Endothelial cell of umbilical vein (primary cell): ENCODE results near the gene TDRD7.

Experiments used
- EZH2 ChIP-seq: IDR thresholded peaks from 2 replicates; pipeline ENCODE4 v1.6.1; 2012; ENCODE audit warnings: borderline replicate concordance, low read depth, mild to moderate bottlenecking, moderate library complexity, low read length, inconsistent platforms; ENCODE audit not compliant: severe bottlenecking
- TF ChIP-seq, protein P1 (sequence below), 2 donors: IDR thresholded peaks; 1 replicate in 1 of 2; 2 replicates in 1 of 2; pipeline ENCODE4 v1.5.1; 2011; ENCODE audit warnings: low read length in 2 of 2, mild to moderate bottlenecking in 2 of 2, moderate library complexity in 2 of 2, control low read depth in 1 of 2, inconsistent platforms in 1 of 2, low read depth in 1 of 2; ENCODE audit not compliant: insufficient read depth in 1 of 2; ENCODE audit errors: extremely low read depth in 1 of 2

GRCh38 chr9:97525451-97525850 lies 113.6 kb downstream of the TDRD7 start:
- TF ChIP-seq, protein P1, sequence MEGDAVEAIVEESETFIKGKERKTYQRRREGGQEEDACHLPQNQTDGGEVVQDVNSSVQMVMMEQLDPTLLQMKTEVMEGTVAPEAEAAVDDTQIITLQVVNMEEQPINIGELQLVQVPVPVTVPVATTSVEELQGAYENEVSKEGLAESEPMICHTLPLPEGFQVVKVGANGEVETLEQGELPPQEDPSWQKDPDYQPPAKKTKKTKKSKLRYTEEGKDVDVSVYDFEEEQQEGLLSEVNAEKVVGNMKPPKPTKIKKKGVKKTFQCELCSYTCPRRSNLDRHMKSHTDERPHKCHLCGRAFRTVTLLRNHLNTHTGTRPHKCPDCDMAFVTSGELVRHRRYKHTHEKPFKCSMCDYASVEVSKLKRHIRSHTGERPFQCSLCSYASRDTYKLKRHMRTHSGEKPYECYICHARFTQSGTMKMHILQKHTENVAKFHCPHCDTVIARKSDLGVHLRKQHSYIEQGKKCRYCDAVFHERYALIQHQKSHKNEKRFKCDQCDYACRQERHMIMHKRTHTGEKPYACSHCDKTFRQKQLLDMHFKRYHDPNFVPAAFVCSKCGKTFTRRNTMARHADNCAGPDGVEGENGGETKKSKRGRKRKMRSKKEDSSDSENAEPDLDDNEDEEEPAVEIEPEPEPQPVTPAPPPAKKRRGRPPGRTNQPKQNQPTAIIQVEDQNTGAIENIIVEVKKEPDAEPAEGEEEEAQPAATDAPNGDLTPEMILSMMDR (IDR thresholded peaks at IDR 0.05; ENCODE audit: extremely low read depth in 1 of 2, insufficient read depth in 1 of 2, low read depth in 1 of 2, low read length in 2 of 2): no peak
- no peak for TF ChIP-seq EZH2
